Peyer's patch (tissue), 4 donors: ENCODE measurements around the gene RADIL. TPM values are rescaled to one million over a fixed set of nuclear protein-coding genes. Genes with fewer than 3 reads are reported as not detected.

ENCODE experiments used
- DNase-seq, 3 donors: peaks; one replicate each; pipeline ENCODE4 v3.0.0-alpha.2; 2017 to 2019
- H3K27ac ChIP-seq, 4 donors: fragments of 200-600 bp; sonication (generic); one replicate each; pipeline ENCODE4 v1.5.1; 2016 to 2019
- H3K27me3 ChIP-seq, 2 donors: fragments of 200-600 bp; sonication (generic); one replicate each; pipeline ENCODE4 v1.5.1; 2019
- H3K36me3 ChIP-seq, 3 donors: fragments of 200-600 bp; sonication (generic); one replicate each; pipeline ENCODE4 v1.5.1; 2016 to 2019
- H3K4me1 ChIP-seq, 4 donors: fragments of 200-600 bp; sonication (generic); one replicate each; pipeline ENCODE4 v1.5.1; 2016 to 2019
- H3K4me3 ChIP-seq, 4 donors: fragments of 200-600 bp; sonication (generic); 1 replicate in 3 of 4; 2 replicates in 1 of 4; pipeline ENCODE4 v1.5.1; 2016 to 2019; ENCODE audit warnings: mild to moderate bottlenecking in 1 of 4
- H3K9me3 ChIP-seq, 4 donors: fragments of 200-600 bp; sonication (generic); one replicate each; pipeline ENCODE4 v1.5.1; 2016 to 2019; ENCODE audit warnings: mild to moderate bottlenecking in 1 of 4
- CTCF ChIP-seq, 6 experiments: fragments of 450-650 bp in 4 of 6; fragments of 200-600 bp in 2 of 6; sonication (generic) in 1 of 6; IDR thresholded peaks; one replicate each; pipeline ENCODE4 v1.5.1; 2017 to 2019; ENCODE audit warnings: antibody characterized with exemption in 6 of 6, mild to moderate bottlenecking in 3 of 6, moderate library complexity in 1 of 6
- POLR2A ChIP-seq, 2 donors: fragments of 450-650 bp; IDR thresholded peaks; one replicate each; pipeline ENCODE4 v1.5.1; 2017; ENCODE audit warnings: antibody characterized with exemption in 2 of 2, mild to moderate bottlenecking in 2 of 2, moderate library complexity in 2 of 2
- total RNA-seq, 4 donors: library from RNA; depleted of rRNA; stranded (reverse); fragments of >200 nt; gene quantifications; one replicate each; pipeline ENCODE4 v1.1.0, GENCODE V29; 2016

The RADIL gene
- total RNA-seq, 4 donors from 2014 or later, result 1.1 to 16.5 (median 4.5) TPM

GRCh38 chr7:4763091-4763793 lies 120.3 kb downstream of the RADIL start:
- no peak for DNase-seq
- Histone ChIP-seq H3K4me1 (no peaks in the 10 kb centered on the region), H3K4me3 (no peak overlapping the region), H3K36me3 (peaks cover 0 to 73% (median 0%) of the 10 kb centered on the region in 3 donors), H3K27ac (no peak overlapping the region), H3K9me3 (no peaks in the 10 kb centered on the region), H3K27me3 (no peaks in the 10 kb centered on the region)
- TF ChIP-seq POLR2A (IDR thresholded peaks at IDR 0.05), result no peak
- no peak for TF ChIP-seq CTCF (IDR thresholded peaks at IDR 0.05)

- Histone ChIP-seq H3K36me3 (peaks cover 0 to 80% (median 0%) of the 10 kb centered on the region in 3 donors), H3K9me3 (no peaks in the 10 kb centered on the region), H3K4me3 (no peak overlapping the region), H3K27me3 (no peaks in the 10 kb centered on the region), H3K27ac (no peak overlapping the region), H3K4me1 (no peaks in the 10 kb centered on the region)
- DNase-seq, result no peak
- no peak for TF ChIP-seq CTCF (IDR thresholded peaks at IDR 0.05)
- TF ChIP-seq POLR2A (IDR thresholded peaks at IDR 0.05), result no peak
Observed at GRCh38 chr7:4762121-4763055, 121.1 kb downstream of the RADIL start.

GRCh38 chr7:4760952-4761351 lies 122.6 kb downstream of the RADIL start:
- no peaks in the 10 kb centered on the region for H3K27me3 ChIP-seq
- no peaks in the 10 kb centered on the region for H3K4me1 ChIP-seq
- no peaks in the 10 kb centered on the region for H3K9me3 ChIP-seq
- peaks cover 0 to 94% (median 0%) of the 10 kb centered on the region in 3 donors for H3K36me3 ChIP-seq
- no peak for DNase-seq
- TF ChIP-seq CTCF (IDR thresholded peaks at IDR 0.05), result no peak
- TF ChIP-seq POLR2A (IDR thresholded peaks at IDR 0.05), result no peak
- no peak overlapping the region for H3K4me3 ChIP-seq
- H3K27ac ChIP-seq, result no peak overlapping the region

GRCh38 chr7:4759211-4759610 lies 124.3 kb downstream of the RADIL start:
- TF ChIP-seq POLR2A (IDR thresholded peaks at IDR 0.05) (no peak), CTCF (IDR thresholded peaks at IDR 0.05) (no peak)
- Histone ChIP-seq H3K36me3 (peaks cover 0 to 99% (median 0%) of the 10 kb centered on the region in 3 donors), H3K9me3 (no peaks in the 10 kb centered on the region), H3K27ac (no peak overlapping the region), H3K4me1 (peaks cover 0 to under 1% (median 0%) of the 10 kb centered on the region in 4 donors), H3K27me3 (no peaks in the 10 kb centered on the region), H3K4me3 (no peak overlapping the region)
- no peak for DNase-seq

DNA sequence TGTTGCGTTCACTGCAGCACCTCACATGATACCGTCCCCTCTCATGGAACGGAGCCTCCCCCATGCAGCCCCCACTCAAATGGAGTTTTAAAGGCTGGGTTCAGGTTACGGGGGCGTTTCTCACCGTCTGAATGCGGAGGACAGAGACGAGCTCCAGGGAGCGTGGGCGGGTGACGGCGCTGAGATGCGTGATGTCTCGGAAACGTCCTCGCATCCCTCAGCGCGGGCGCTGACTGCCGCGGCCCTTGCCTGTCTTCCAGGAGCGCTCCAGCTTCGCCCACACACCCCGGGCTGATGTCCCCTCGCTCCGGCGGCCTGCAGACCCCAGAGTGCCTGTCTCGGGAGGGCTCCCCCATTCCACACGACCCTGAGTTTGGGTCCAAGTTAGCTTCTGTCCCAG lies 124.7 kb downstream of the RADIL start:
- H3K27ac ChIP-seq, result no peak overlapping the region
- no peak for TF ChIP-seq POLR2A (IDR thresholded peaks at IDR 0.05)
- TF ChIP-seq CTCF (IDR thresholded peaks at IDR 0.05), result no peak
- no peak for DNase-seq
- no peaks in the 10 kb centered on the region for H3K9me3 ChIP-seq
- no peaks in the 10 kb centered on the region for H3K27me3 ChIP-seq
- peaks cover 0 to 5% (median 0%) of the 10 kb centered on the region in 4 donors for H3K4me1 ChIP-seq
- H3K4me3 ChIP-seq, result no peak overlapping the region
- peaks cover 0 to 96% (median 0%) of the 10 kb centered on the region in 3 donors for H3K36me3 ChIP-seq
